Sigmoid colon (tissue), 7 donors: ENCODE data around the gene SHB. TPM values are rescaled to one million over a fixed set of nuclear protein-coding genes. Genes with fewer than 3 reads are reported as not detected.
A peak's percentile ranks its signal among the peaks of the same experiment; 100 is the strongest.

Experiments used
- DNase-seq: peaks from one replicate; pipeline ENCODE4 v3.0.0-alpha.2; 2019
- H3K27ac ChIP-seq, 4 donors: fragments of 200-600 bp; sonication (generic); one replicate each; pipeline ENCODE4 v1.5.1; 2016 to 2019; ENCODE audit warnings: mild to moderate bottlenecking in 1 of 4
- H3K27me3 ChIP-seq, 3 donors: fragments of 200-600 bp; sonication (generic); one replicate each; pipeline ENCODE4 v1.5.1; 2019; ENCODE audit warnings: mild to moderate bottlenecking in 1 of 3
- H3K36me3 ChIP-seq, 4 donors: fragments of 200-600 bp; sonication (generic); one replicate each; pipeline ENCODE4 v1.5.1; 2016 to 2019
- H3K4me1 ChIP-seq, 4 donors: fragments of 200-600 bp; sonication (generic); one replicate each; pipeline ENCODE4 v1.5.1; 2017 to 2019
- H3K4me3 ChIP-seq, 4 donors: fragments of 200-600 bp; sonication (generic); one replicate each; pipeline ENCODE4 v1.5.1; 2017 to 2019; ENCODE audit warnings: mild to moderate bottlenecking in 2 of 4, moderate library complexity in 1 of 4
- H3K9me3 ChIP-seq, 4 donors: fragments of 200-600 bp in 3 of 4; sonication (generic) in 3 of 4; one replicate each; pipeline versions ENCODE4 v1.5.1 to v1.6.1; 2013 to 2019
- CTCF ChIP-seq, 4 experiments: fragments of 450-650 bp in 3 of 4; fragments of 200-600 bp in 1 of 4; IDR thresholded peaks; one replicate each; pipeline ENCODE4 v1.5.1; 2016 to 2019; ENCODE audit warnings: antibody characterized with exemption in 4 of 4, mild to moderate bottlenecking in 3 of 4, moderate library complexity in 2 of 4
- EP300 ChIP-seq, 4 donors: sonication (generic); formaldehyde crosslinking; IDR thresholded peaks; one replicate each; pipeline ENCODE4 v1.6.1; 2017; ENCODE audit warnings: antibody characterized with exemption in 4 of 4
- POLR2A ChIP-seq, 2 donors: fragments of 450-650 bp; IDR thresholded peaks; one replicate each; pipeline ENCODE4 v1.6.1; 2016; ENCODE audit warnings: antibody characterized with exemption in 2 of 2, mild to moderate bottlenecking in 2 of 2, moderate library complexity in 2 of 2
- POLR2AphosphoS5 ChIP-seq, 4 donors: sonication (generic); formaldehyde crosslinking; IDR thresholded peaks; one replicate each; pipeline ENCODE4 v1.6.1; 2017; ENCODE audit warnings: antibody characterized with exemption in 4 of 4
- WGBS, 2 donors: extraction: QIAGEN DNeasy Blood & Tissue Kit; methylation state at CpG; one replicate each; pipeline ENCODE4 v1.1.7; 2013; 5-methylcytosine and 5-hydroxymethylcytosine counted together
- intact Hi-C: fragments of 100-400 bp; cut with DNase I; formaldehyde crosslinking; loops from one replicate; pipeline ENCODE4 v1.15.1; 2023
- polyA plus RNA-seq, 3 donors: library from polyadenylated mRNA; stranded (reverse); fragments of 200-250 nt; gene quantifications; one replicate each; pipeline ENCODE4 v1.2.3, GENCODE V29; 2013
- total RNA-seq, 4 donors: library from RNA; depleted of rRNA; stranded (reverse); fragments of >200 nt; gene quantifications; one replicate each; pipeline ENCODE4 v1.1.0, GENCODE V29; 2016
- donor health status: healthy with polysubstance abuse.
- donor health status: Bipolar disorder and iron deficiency.
- donor health status: healthy.

The SHB gene
- total and polyA plus RNA-seq, 7 donors: 6.8 to 33.7 (median 10.2) TPM

- DNase-seq: no peak
- whole genome bisulfite sequencing, 2 donors: 75 to 78% methylated on average over 5 of the region's 5 CpGs
Observed at GRCh38 chr9:37977851-37978480, 91.1 kb downstream of the SHB start.

DNA sequence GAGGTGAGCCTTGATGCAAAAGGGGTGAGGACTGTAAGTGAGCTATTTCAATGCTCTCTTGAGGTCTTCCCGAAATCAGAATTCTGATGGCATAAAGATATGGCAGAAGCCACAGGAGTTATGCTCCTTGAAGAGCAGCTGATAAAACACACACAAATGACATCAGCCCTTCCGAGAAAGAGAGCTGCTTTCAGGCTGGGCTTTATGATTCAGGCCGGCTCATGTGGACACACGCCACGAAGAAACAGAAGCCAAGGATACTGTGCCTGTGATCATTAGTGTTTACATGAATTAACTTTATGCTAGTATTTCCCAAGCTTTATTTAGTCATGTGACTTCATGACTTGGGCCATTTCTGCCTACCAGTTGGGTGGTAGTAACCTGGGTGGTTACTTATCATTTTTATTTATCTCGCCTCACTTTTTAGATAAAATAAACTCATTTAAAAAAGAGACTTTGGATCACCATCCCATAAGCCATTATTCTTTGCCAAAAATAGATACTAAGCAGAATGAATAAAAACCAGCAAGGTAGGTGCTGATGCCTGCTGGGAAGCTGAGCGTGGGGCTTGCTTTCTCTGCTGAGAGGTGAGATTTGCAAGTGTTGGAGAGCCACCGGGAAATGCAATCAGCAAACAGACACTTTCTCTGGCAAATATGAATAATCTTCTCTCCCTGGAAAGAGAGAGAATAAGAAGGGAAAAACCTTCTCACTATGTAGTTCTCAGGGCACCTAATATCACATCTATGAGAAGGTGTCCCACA is 92.1 kb downstream of the SHB start:
- no peak overlapping the region for H3K4me3 ChIP-seq
- peaks cover 2 to 22% (median 16%) of the 10 kb centered on the region in 4 donors for H3K4me1 ChIP-seq
- no peaks in the 10 kb centered on the region for H3K27me3 ChIP-seq
- intact Hi-C loops: loop anchor here (5.0 kb wide), 1 partner anchor 40 kb away; no protein-coding TSS in a partner anchor
- TF ChIP-seq EP300 (IDR thresholded peaks at IDR 0.05): peak in 2 of 4 donors; percentile 25 to 47
- TF ChIP-seq POLR2A (IDR thresholded peaks at IDR 0.05): no peak
- TF ChIP-seq POLR2AphosphoS5 (IDR thresholded peaks at IDR 0.05): peak in 2 of 4 donors; percentile 15 to 65
- TF ChIP-seq CTCF (IDR thresholded peaks at IDR 0.05): no peak
- 27 to 62% methylated on average over 8 of the region's 8 CpGs for WGBS, 2 donors
- H3K9me3 ChIP-seq: no peaks in the 10 kb centered on the region
- peaks cover 0 to 19% (median 6%) of the 10 kb centered on the region in 4 donors for H3K36me3 ChIP-seq
- DNase-seq: peak; percentile 78
- H3K27ac ChIP-seq: peak overlapping the region in 2 of 4 donors; percentile 73 to 76

More at GRCh38 chr9:37977851-37978480, 91.1 kb downstream of the SHB start:
- TF ChIP-seq CTCF (IDR thresholded peaks at IDR 0.05) (no peak), POLR2AphosphoS5 (IDR thresholded peaks at IDR 0.05) (no peak), EP300 (IDR thresholded peaks at IDR 0.05) (no peak), POLR2A (IDR thresholded peaks at IDR 0.05) (no peak)
- Histone ChIP-seq H3K36me3 (peaks cover 0 to 12% (median 5%) of the 10 kb centered on the region in 4 donors), H3K4me3 (no peak overlapping the region), H3K4me1 (peaks cover 2 to 22% (median 16%) of the 10 kb centered on the region in 4 donors), H3K9me3 (no peaks in the 10 kb centered on the region), H3K27ac (peak overlapping the region in 2 of 4 donors; percentile 73 to 76), H3K27me3 (no peaks in the 10 kb centered on the region)
- intact Hi-C loops: loop anchor here (5.0 kb wide), 1 partner anchor 39 kb away; no protein-coding TSS in a partner anchor

- no peaks in the 10 kb centered on the region for H3K27me3 ChIP-seq
- TF ChIP-seq POLR2A (IDR thresholded peaks at IDR 0.05) (no peak), EP300 (IDR thresholded peaks at IDR 0.05) (no peak), CTCF (IDR thresholded peaks at IDR 0.05) (no peak), POLR2AphosphoS5 (IDR thresholded peaks at IDR 0.05) (no peak)
- no peaks in the 10 kb centered on the region for H3K9me3 ChIP-seq
- H3K4me1 ChIP-seq: peaks cover 0 to 22% (median 16%) of the 10 kb centered on the region in 4 donors
- H3K36me3 ChIP-seq: peaks cover 0 to 19% (median 7%) of the 10 kb centered on the region in 4 donors
- intact Hi-C loops: loop anchor here (5.0 kb wide), 1 partner anchor 42 kb away; no protein-coding TSS in a partner anchor
- DNase-seq: no peak
- WGBS, 2 donors: 97% methylated on average over 4 of the region's 4 CpGs
- peak overlapping the region in 2 of 4 donors; percentile 73 to 76 for H3K27ac ChIP-seq
- no peak overlapping the region for H3K4me3 ChIP-seq
Observed at GRCh38 chr9:37975639-37976038, 93.4 kb downstream of the SHB start.

- intact Hi-C loops: loop anchor here (5.0 kb wide), 1 partner anchor 43 kb away; no protein-coding TSS in a partner anchor
- WGBS, 2 donors: 91 to 92% methylated on average over 18 of the region's 18 CpGs
- Histone ChIP-seq H3K9me3 (no peaks in the 10 kb centered on the region), H3K27me3 (no peaks in the 10 kb centered on the region), H3K4me3 (no peak overlapping the region), H3K36me3 (peaks cover 0 to 19% (median 7%) of the 10 kb centered on the region in 4 donors), H3K27ac (peak overlapping the region in 1 of 4 donors; percentile 73), H3K4me1 (peaks cover 0 to 22% (median 16%) of the 10 kb centered on the region in 4 donors)
- DNase-seq: no peak
- TF ChIP-seq EP300 (IDR thresholded peaks at IDR 0.05): no peak
- no peak for TF ChIP-seq POLR2AphosphoS5 (IDR thresholded peaks at IDR 0.05)
- no peak for TF ChIP-seq CTCF (IDR thresholded peaks at IDR 0.05)
- TF ChIP-seq POLR2A (IDR thresholded peaks at IDR 0.05): no peak
Observed at GRCh38 chr9:37974506-37975173, 94.4 kb downstream of the SHB start.
